ENCODE data around the gene STK17B. TPM values are rescaled to one million over a fixed set of nuclear protein-coding genes. Genes with fewer than 3 reads are reported as not detected.

Gene STK17B
- total and polyA plus RNA-seq, 9 of the 15 experiments (the other 6 are each of a cell fraction or from before 2014, with no cell fraction given): 2.3 to 17.7 (median 8.5) TPM

DNA sequence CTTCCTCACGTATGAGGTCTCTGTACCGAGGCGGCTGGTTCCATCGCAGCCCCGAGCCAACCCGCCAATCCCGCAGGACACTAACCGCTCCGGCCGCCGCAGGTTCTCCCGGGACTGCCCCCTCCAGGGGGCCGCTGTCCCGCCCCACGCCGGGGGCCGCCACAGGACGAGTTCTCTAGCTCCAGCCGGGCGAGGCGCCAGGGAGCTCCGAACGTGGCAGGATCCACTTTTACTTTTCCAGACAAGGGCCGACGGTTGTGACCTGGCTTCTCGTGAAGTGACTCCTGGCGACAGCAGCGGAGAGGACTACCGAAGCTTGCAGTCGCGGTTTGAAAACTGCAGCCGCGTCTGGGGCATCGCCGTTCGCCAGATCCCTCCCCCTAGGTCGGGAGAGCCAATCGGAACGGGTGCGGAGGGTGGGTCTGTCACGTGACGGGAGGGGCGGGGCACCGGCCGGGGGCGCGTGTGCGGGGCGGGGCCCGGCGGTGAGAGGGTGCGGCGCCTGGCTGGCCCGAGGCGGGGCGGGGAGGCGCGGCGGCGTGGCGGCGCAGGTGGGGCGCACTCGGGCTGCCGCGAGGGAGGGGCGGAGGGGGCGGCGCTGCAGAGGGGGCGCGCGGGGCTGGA, at the start of gene STK17B (continued):
- TF ChIP-seq, protein P1, sequence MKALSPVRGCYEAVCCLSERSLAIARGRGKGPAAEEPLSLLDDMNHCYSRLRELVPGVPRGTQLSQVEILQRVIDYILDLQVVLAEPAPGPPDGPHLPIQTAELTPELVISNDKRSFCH (CRISPR knock-in tag; IDR thresholded peaks at IDR 0.05): no peak
- TF ChIP-seq, protein P1 (tag; IDR thresholded peaks at IDR 0.05): no peak
- no peak for TF ChIP-seq ZNF445 (CRISPR knock-in tag; IDR thresholded peaks at IDR 0.05; ENCODE audit: low read depth)
- TF ChIP-seq, protein P2, sequence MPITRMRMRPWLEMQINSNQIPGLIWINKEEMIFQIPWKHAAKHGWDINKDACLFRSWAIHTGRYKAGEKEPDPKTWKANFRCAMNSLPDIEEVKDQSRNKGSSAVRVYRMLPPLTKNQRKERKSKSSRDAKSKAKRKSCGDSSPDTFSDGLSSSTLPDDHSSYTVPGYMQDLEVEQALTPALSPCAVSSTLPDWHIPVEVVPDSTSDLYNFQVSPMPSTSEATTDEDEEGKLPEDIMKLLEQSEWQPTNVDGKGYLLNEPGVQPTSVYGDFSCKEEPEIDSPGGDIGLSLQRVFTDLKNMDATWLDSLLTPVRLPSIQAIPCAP (CRISPR knock-in tag; IDR thresholded peaks at IDR 0.05; ENCODE audit: borderline replicate concordance): no peak

DNA sequence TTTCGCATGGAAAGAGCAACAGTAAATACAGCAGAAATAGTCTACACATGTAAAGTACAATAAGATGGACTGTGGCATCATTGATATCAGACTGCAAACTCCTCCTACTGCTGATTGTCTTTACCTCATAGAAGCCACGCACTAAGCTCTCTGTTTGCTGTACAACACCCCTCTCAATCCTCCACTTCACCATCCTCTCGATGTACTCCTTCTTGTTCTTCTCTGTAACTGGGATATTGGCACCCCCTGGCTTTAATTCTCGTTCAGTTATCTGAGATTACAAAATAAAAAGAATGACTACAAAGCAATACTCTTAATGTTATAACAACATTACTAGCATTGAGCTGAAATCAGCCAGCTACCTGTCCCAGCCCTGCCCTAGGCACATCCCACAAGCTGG, 49.3 kb upstream of the STK17B start:
- BruUV-seq (replicated peaks): no TSS peak
- POLR2A ChIA-PET: interaction anchor here (0.5 to 0.6 kb wide), 2 partner anchors 25 to 1373 kb away, joined by 3 read pairs; no protein-coding TSS in a partner anchor
- no peak overlapping the region for H3K4me3 ChIP-seq
- H3K27ac ChIP-seq (ENCODE audit: extremely low read depth, low read depth, low read length): no peak overlapping the region
- H3K79me2 ChIP-seq (ENCODE audit: control insufficient read depth, insufficient read depth, low read length): no peaks in the 10 kb centered on the region
- H2AFZ ChIP-seq (ENCODE audit: low read depth, low read length): no peak overlapping the region
- 31% methylated on average over 4 of the region's 4 CpGs for WGBS (ENCODE audit: insufficient coverage, low coverage, missing lambda C conversion rate)
- no peaks in the 10 kb centered on the region for H4K20me1 ChIP-seq (replicated peaks; ENCODE audit: control insufficient read depth, insufficient read depth, low read length)
- no peaks in the 10 kb centered on the region for H3K9me3 ChIP-seq (replicated peaks; ENCODE audit: control insufficient read depth, insufficient read depth, low read depth, low read length)
- in situ Hi-C loops (cut with MboI): no loop called here
- H3K4me1 ChIP-seq (replicated peaks in 1 of 2; ENCODE audit: control insufficient read depth in 2 of 2, insufficient read depth in 2 of 2, low read length in 2 of 2): no peaks in the 10 kb centered on the region; a peak in 1 of 5 replicates
- no peak for FAIRE-seq
- H3K9ac ChIP-seq (ENCODE audit: insufficient read depth in 1 of 2, low read depth in 2 of 2, low read length in 2 of 2): no peak overlapping the region
- H3K9me1 ChIP-seq (ENCODE audit: control insufficient read depth, insufficient read depth, low read length): no peaks in the 10 kb centered on the region
- ATAC-seq: no peak
- no peak for TF ChIP-seq ZNF57 (CRISPR knock-in tag; IDR thresholded peaks at IDR 0.05)
- TF ChIP-seq PTTG1 (tag; IDR thresholded peaks at IDR 0.05; ENCODE audit: low read depth): no peak
- no peak for TF ChIP-seq HNRNPLL (IDR thresholded peaks at IDR 0.05; ENCODE audit: low read depth, low read length, poor library complexity, severe bottlenecking)
- no peak for TF ChIP-seq TARDBP (IDR thresholded peaks at IDR 0.05)
- H3K27me3 ChIP-seq (ENCODE audit: control insufficient read depth in 2 of 2, insufficient read depth in 2 of 2, low read length in 2 of 2): no peaks in the 10 kb centered on the region
- DNase-seq (ENCODE audit: extremely low read depth in 1 of 4, low spot score in 3 of 4): no peak
- no peaks in the 10 kb centered on the region for H3K36me3 ChIP-seq (ENCODE audit: control insufficient read depth, insufficient read depth, low read length)
- CTCF ChIA-PET (ENCODE audit: low intra/inter-chr PET ratio): no interaction called here
- no peak overlapping the region for H3K4me2 ChIP-seq (ENCODE audit: insufficient read depth, low read length)
- intact Hi-C loops (cut with micrococcal nuclease): no loop called here
